Measurements from ENCODE around the gene PHOX2A. TPM values are rescaled to one million over a fixed set of nuclear protein-coding genes. Genes with fewer than 3 reads are reported as not detected.

Gene PHOX2A
- total RNA-seq, 3 donors from 2014 or later: not detected

DNA sequence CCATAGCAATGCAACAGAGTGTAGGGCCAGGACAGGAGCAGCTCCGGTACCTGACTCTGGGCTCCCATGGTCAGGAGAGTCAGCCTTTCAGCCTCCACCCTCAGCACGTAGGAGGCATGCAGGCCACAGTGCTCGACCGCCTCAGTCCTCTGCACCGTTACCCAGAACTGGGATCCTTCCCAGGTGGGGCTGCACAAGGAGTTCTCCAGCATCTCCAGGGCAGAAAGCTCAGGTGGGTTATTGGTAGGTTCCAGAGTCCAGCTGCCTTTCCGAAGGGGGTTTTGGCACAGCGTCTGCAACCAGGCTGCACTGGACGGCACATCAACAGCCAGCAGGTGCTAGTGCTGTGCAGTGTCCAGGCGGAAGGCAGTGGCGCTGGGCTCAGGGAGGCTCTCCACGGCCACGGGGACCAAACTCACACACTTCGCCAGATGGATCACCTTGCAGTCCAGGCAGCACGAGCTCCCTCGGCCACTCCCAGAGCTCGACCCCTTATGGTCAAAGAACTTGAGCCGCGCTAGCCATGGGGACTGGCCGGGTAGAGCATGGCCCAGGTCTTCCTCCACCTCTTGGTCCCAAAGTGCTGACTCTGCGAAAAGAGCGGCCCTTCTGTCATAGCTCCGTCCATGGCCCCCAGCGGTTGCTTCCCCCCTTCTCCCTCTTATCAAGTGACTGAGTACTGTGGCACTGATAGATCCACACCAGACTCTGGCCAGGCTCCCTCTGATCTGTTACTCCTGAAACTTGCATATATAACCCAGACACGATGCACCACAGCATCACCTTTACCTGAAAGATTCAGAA lies 6.9 kb upstream of the PHOX2A start:
- Histone ChIP-seq H3K9me3 (no peaks in the 10 kb centered on the region), H3K4me3 (no peak overlapping the region), H3K27me3 (no peaks in the 10 kb centered on the region), H3K27ac (no peak overlapping the region), H3K4me1 (no peaks in the 10 kb centered on the region), H3K36me3 (no peaks in the 10 kb centered on the region)
- TF ChIP-seq POLR2AphosphoS5 (IDR thresholded peaks at IDR 0.05): no peak
- no peak for TF ChIP-seq POLR2A (IDR thresholded peaks at IDR 0.05)
- TF ChIP-seq, protein P1, sequence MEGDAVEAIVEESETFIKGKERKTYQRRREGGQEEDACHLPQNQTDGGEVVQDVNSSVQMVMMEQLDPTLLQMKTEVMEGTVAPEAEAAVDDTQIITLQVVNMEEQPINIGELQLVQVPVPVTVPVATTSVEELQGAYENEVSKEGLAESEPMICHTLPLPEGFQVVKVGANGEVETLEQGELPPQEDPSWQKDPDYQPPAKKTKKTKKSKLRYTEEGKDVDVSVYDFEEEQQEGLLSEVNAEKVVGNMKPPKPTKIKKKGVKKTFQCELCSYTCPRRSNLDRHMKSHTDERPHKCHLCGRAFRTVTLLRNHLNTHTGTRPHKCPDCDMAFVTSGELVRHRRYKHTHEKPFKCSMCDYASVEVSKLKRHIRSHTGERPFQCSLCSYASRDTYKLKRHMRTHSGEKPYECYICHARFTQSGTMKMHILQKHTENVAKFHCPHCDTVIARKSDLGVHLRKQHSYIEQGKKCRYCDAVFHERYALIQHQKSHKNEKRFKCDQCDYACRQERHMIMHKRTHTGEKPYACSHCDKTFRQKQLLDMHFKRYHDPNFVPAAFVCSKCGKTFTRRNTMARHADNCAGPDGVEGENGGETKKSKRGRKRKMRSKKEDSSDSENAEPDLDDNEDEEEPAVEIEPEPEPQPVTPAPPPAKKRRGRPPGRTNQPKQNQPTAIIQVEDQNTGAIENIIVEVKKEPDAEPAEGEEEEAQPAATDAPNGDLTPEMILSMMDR (IDR thresholded peaks at IDR 0.05): no peak
- DNase-seq (ENCODE audit: low spot score in 2 of 2): no peak
- intact Hi-C loops (cut with DNase I; ENCODE audit: low total_unique reads): no loop called here

DNA sequence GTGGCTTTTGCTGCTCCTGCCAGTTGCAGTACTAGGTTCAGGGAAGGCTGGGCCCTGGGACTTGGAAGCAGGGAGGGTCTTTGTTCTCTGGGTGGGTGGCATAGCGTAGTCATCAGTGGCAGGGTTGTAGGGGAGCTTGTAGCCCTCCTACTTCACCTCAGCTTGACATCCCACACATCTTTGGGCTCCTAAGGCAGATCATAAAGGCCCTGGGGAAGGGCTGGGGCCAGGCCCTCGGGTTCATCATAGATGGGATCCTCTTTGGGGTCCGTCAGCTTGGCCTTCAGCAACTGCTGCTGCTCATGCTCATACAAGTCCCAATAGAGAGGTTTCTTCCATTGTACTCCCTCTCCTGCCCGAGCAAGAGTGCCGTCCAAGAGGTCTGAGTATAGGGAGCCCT lies 6.0 kb upstream of the PHOX2A start:
- Histone ChIP-seq H3K9me3 (no peaks in the 10 kb centered on the region), H3K4me3 (no peak overlapping the region), H3K4me1 (no peaks in the 10 kb centered on the region), H3K27ac (no peak overlapping the region), H3K36me3 (no peaks in the 10 kb centered on the region), H3K27me3 (peaks cover 0 to 2% of the 10 kb centered on the region in 2 donors)
- no peak for DNase-seq (ENCODE audit: low spot score in 2 of 2)
- intact Hi-C loops (cut with DNase I; ENCODE audit: low total_unique reads): loop anchor here (10.0 kb wide), 1 partner anchor 225 kb away; no protein-coding TSS in a partner anchor
- TF ChIP-seq, protein P1 (IDR thresholded peaks at IDR 0.05): no peak
- TF ChIP-seq POLR2A (IDR thresholded peaks at IDR 0.05): no peak
- no peak for TF ChIP-seq POLR2AphosphoS5 (IDR thresholded peaks at IDR 0.05)

- TF ChIP-seq POLR2A (IDR thresholded peaks at IDR 0.05) (no peak), POLR2AphosphoS5 (IDR thresholded peaks at IDR 0.05) (no peak)
- TF ChIP-seq, protein P1 (IDR thresholded peaks at IDR 0.05): no peak
- DNase-seq (ENCODE audit: low spot score in 2 of 2): no peak
Observed at GRCh38 chr11:72247584-72247983, 3.6 kb upstream of the PHOX2A start.

DNA sequence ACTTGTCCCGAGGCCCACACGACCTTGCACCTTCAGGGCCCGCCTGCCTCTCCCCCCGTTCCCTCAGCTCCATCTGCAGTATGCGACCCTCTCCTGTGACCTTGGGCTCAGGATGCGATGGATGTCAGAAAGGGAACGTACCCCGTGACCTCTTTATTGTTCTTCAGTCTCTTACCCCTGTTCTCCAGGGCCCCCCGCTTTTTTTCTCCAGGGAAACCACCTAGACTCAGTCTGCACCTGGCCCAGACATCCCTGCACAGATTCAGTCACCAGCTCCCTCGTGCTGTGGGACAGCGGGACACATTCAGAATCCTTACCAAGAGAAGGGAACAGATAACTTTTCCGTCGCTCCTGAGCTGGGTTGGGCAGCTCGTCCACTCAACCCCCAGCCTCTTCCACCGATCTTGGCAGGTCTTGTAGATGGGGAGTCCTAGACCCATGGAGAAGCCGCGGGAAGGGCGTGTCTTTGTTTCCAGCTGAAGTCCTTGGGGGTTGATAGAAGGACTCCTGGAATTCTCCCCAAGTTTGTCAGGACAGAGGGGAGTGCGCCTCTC lies 1.4 kb upstream of the PHOX2A start:
- Histone ChIP-seq H3K27ac (no peak overlapping the region), H3K4me3 (no peak overlapping the region), H3K9me3 (no peaks in the 10 kb centered on the region), H3K4me1 (peaks cover 0 to 6% of the 10 kb centered on the region in 2 donors), H3K27me3 (peaks cover 6 to 29% of the 10 kb centered on the region in 2 donors), H3K36me3 (no peaks in the 10 kb centered on the region)
- no peak for DNase-seq (ENCODE audit: low spot score in 2 of 2)
- no peak for TF ChIP-seq POLR2AphosphoS5 (IDR thresholded peaks at IDR 0.05)
- TF ChIP-seq, protein P1 (IDR thresholded peaks at IDR 0.05): no peak
- no peak for TF ChIP-seq POLR2A (IDR thresholded peaks at IDR 0.05)
- intact Hi-C loops (cut with DNase I; ENCODE audit: low total_unique reads): loop anchor here (10.0 kb wide), 1 partner anchor 221 kb away; no protein-coding TSS in a partner anchor

More at GRCh38 chr11:72247584-72247983, 3.6 kb upstream of the PHOX2A start:
- Histone ChIP-seq H3K4me1 (peaks cover 0 to 4% of the 10 kb centered on the region in 2 donors), H3K27ac (no peak overlapping the region), H3K27me3 (peaks cover 6 to 26% of the 10 kb centered on the region in 2 donors), H3K36me3 (no peaks in the 10 kb centered on the region), H3K4me3 (no peak overlapping the region), H3K9me3 (no peaks in the 10 kb centered on the region)
- intact Hi-C loops (cut with DNase I; ENCODE audit: low total_unique reads): loop anchor here (10.0 kb wide), 1 partner anchor 223 kb away; no protein-coding TSS in a partner anchor

Data from breast epithelium (tissue), 4 donors.